GM21367 (cell line): Measurements from ENCODE around the gene TEKT1.

ENCODE experiments used
- ATAC-seq: cut with Tn5 transposase; IDR thresholded peaks from one replicate; pipeline ENCODE4 v1.9.1; 2021; ENCODE audit not compliant: unreplicated experiment

The TEKT1 gene

DNA sequence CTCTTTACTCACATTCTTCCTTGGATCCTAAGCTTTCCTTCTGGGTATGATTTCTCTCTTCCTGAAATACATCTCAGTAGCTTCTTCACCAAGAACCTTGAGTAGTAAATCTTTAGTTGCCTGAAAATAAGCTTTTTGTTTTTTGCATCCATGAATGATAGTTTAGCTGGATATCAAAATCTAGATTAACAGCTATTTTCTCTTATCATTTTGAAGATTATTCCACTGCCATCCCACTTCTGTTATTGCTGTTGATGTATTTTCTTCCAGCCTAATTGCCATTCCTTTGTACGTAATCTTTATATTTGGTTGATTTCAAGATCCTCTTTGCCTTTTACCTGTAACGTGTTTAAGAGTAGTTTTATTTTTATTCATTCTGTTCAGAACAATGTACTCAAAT is 63.1 kb downstream of the TEKT1 start:
- ATAC-seq: no peak

DNA sequence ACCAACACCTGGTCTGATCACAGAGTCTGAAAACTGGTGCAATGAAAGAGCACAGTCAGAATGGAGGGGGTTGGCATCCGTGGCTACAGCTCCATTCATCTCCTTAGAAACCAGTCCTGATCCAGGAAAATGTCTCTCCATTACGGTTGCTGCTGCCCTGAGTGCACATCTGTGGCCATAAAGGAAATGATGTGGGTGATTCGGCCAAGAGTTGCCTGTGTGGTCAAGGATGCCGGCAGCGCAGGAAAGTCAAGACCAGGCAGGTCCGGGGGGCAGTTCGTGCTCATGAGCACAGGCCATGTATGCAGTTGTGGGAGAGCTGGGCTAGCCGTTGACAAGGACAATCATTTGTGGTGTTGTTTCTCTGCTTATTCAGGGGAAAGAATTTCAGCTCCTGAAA is 69.8 kb downstream of the TEKT1 start:
- ATAC-seq: no peak

DNA sequence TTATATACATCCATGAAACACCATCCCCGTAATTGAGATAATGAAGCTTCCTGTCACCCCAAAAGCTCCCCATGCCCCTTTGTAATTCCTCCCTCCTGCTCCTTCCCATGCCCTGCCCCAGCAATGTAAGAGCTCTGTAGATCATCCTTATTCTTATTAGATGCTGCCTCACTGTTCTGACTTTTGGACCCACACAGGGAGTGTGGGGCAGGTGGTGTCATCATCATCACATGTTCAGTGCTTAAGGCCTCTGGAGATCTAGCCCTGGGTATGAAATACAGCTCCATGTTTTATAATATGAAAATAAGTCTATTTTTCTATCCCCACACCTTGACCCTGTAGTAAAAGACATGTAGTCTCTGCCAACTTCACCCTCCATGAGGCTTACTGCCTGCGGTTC is 73.8 kb downstream of the TEKT1 start:
- ATAC-seq: no peak

- no peak for ATAC-seq
These were observed 75.0 kb downstream of the TEKT1 start for GRCh38 chr17:6756425-6757031.

DNA sequence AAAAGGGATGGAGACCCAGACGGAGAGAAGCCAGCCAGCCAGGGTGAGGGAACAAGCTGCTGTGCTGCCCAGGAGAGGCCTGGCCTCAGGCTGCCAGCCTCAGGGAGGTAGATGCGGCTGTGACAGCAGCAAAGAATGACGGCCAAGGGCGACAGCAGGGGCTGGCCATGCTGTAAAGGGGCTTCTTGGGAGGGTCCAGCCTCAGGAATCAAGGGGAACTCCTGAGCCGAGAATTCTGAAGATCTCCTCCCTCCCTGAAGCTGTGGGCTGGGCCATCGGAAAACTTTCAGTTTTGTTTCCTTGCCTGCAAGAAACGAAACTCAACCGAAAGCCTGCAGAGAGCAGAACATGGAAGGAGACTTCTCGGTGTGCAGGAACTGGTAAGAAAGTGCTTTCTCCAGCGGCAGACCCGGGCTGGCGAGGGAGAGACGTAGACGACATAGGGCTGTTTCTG is 75.8 kb downstream of the TEKT1 start, which contains the start of gene XAF1:
Gene XAF1, plus strand, starts transcription at position 316 of the 454 bp plus-strand sequence. Its CDS starts 33 bp downstream, at position 349.
- ATAC-seq: no peak

GRCh38 chr17:6755281-6755680 is 76.2 kb downstream of the TEKT1 start:
- ATAC-seq: no peak

DNA sequence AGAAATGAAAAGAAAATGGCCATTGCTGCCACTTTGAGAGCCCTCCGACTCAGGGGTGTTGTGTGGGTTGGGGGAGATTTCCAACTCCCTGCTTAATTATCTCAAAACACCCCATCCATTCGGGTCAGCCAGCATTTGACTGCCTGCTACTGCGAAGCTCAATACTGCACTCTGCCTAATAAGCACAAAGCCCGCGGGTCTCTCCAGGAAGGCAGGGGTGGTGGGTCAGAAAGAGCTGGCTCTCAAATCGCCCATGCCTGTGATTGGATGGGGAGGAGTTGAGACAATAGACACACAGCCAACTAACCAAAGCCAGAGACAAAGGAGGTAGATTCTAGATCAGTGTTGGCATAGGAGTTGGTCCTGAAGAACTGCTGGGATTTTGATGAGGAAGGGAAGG is 78.0 kb downstream of the TEKT1 start:
- ATAC-seq: no peak

GRCh38 chr17:6753006-6753445 is 78.5 kb downstream of the TEKT1 start:
- no peak for ATAC-seq

GRCh38 chr17:6752068-6752909 is 79.2 kb downstream of the TEKT1 start:
- ATAC-seq: no peak

DNA sequence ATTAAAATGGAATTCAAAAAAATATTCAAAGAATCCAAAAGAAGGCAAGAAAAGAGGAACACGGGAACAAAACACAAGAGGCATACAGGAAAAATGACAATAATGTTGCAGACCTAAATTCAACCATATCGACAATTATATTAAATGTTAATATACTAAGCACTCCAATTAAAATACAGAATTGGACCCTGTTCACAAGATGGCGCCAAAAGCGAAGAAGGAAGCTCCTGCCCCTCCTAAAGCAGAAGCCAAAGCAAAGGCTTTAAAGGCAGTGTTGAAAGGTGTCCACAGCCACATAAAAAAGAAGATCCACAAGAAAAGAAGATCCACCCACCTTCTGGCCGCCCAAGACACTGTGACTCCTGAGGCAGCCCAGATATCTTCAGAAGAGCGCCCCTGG is 82.0 kb downstream of the TEKT1 start:
- no peak for ATAC-seq

GRCh38 chr17:6748617-6749016 is 82.9 kb downstream of the TEKT1 start:
- no peak for ATAC-seq
